Testis (tissue), 3 donors: ENCODE data around the gene ZNF236. TPM values are rescaled to one million over a fixed set of nuclear protein-coding genes. Genes with fewer than 3 reads are reported as not detected.

Experiments used
- DNase-seq: peaks from one replicate; pipeline ENCODE4 v3.0.0-alpha.2; 2019
- H3K27ac ChIP-seq, 2 donors: fragments of 200-600 bp; sonication (generic); one replicate each; pipeline ENCODE4 v1.5.1; 2019
- H3K27me3 ChIP-seq: fragments of 200-600 bp; sonication (generic); one replicate; pipeline ENCODE4 v1.5.1; 2019
- H3K36me3 ChIP-seq: fragments of 200-600 bp; sonication (generic); one replicate; pipeline ENCODE4 v1.5.1; 2017; ENCODE audit warnings: low read depth; ENCODE audit errors: missing control alignments
- H3K4me1 ChIP-seq: fragments of 200-600 bp; sonication (generic); one replicate; pipeline ENCODE4 v1.5.1; 2019
- H3K4me3 ChIP-seq, 2 donors: fragments of 200-600 bp; sonication (generic); one replicate each; pipeline ENCODE4 v1.5.1; 2017 to 2019
- H3K9me3 ChIP-seq: fragments of 200-600 bp; sonication (generic); one replicate; pipeline ENCODE4 v1.5.1; 2017
- CTCF ChIP-seq, 3 experiments: fragments of 450-650 bp in 2 of 3; fragments of 200-600 bp in 1 of 3; sonication (generic) in 1 of 3; IDR thresholded peaks; one replicate each; pipeline ENCODE4 v1.5.1; 2016 to 2019; ENCODE audit warnings: antibody characterized with exemption in 3 of 3, mild to moderate bottlenecking in 2 of 3, moderate library complexity in 1 of 3
- POLR2A ChIP-seq: fragments of 450-650 bp; IDR thresholded peaks from one replicate; pipeline ENCODE4 v1.6.1; 2017; ENCODE audit warnings: antibody characterized with exemption, mild to moderate bottlenecking, moderate library complexity
- WGBS, 2 donors: methylation state at CpG; one replicate each; pipeline ENCODE4 v1.1.5; 2018; 5-methylcytosine and 5-hydroxymethylcytosine counted together
- intact Hi-C: fragments of 100-400 bp; cut with DNase I; formaldehyde crosslinking; loops from one replicate; pipeline ENCODE4 v1.15.1; 2023; ENCODE audit warnings: low total_unique reads
- polyA plus RNA-seq: library from polyadenylated mRNA; stranded (reverse); fragments of 350-450 nt; fragmentation: Illumina TruSeq; extraction: RNeasy Lipid Tissue Mini Kit (QIAGEN cat#74804); gene quantifications from one replicate; pipeline ENCODE4 v1.2.3, GENCODE V29; 2014; ENCODE audit warnings: low read depth, low replicate concordance; ENCODE audit not compliant: insufficient read depth
- total RNA-seq, 2 donors: library from RNA; depleted of rRNA; stranded (reverse); fragments of >200 nt; gene quantifications; one replicate each; pipeline ENCODE4 v1.2.3, GENCODE V29; 2016

The ZNF236 gene
- total and polyA plus RNA-seq, 3 donors from 2014 or later, result 19.5 to 58.2 (median 53.9) TPM

- Histone ChIP-seq H3K4me1 (no peaks in the 10 kb centered on the region), H3K4me3 (no peak overlapping the region), H3K9me3 (no peaks in the 10 kb centered on the region), H3K36me3 (no peaks in the 10 kb centered on the region), H3K27me3 (no peaks in the 10 kb centered on the region), H3K27ac (no peak overlapping the region)
- intact Hi-C loops, result no loop called here
- no peak for TF ChIP-seq POLR2A
- no peak for TF ChIP-seq CTCF (IDR thresholded peaks at IDR 0.05)
- no peak for DNase-seq
- 93 to 94% methylated on average over 4 of the region's 4 CpGs for WGBS, 2 donors
These were observed 83.5 kb downstream of the ZNF236 start for GRCh38 chr18:76905821-76906220.

- intact Hi-C loops, result no loop called here
- Histone ChIP-seq H3K27me3 (no peaks in the 10 kb centered on the region), H3K4me3 (no peak overlapping the region), H3K9me3 (no peaks in the 10 kb centered on the region), H3K27ac (no peak overlapping the region), H3K4me1 (no peaks in the 10 kb centered on the region), H3K36me3 (no peaks in the 10 kb centered on the region)
- DNase-seq, result no peak
- no peak for TF ChIP-seq CTCF (IDR thresholded peaks at IDR 0.05)
- WGBS, 2 donors, result 95 to 98% methylated on average over 10 of the region's 10 CpGs
These were observed 85.9 kb downstream of the ZNF236 start for GRCh38 chr18:76908277-76908676.

GRCh38 chr18:76909439-76909838 is 87.1 kb downstream of the ZNF236 start:
- no peak overlapping the region for H3K4me3 ChIP-seq
- DNase-seq, result no peak
- intact Hi-C loops, result no loop called here
- H3K9me3 ChIP-seq, result no peaks in the 10 kb centered on the region
- no peaks in the 10 kb centered on the region for H3K4me1 ChIP-seq
- H3K27ac ChIP-seq, result no peak overlapping the region
- WGBS, 2 donors, result 87 to 91% methylated on average over 4 of the region's 4 CpGs
- H3K36me3 ChIP-seq, result no peaks in the 10 kb centered on the region
- H3K27me3 ChIP-seq, result no peaks in the 10 kb centered on the region
- TF ChIP-seq CTCF (IDR thresholded peaks at IDR 0.05), result no peak
- TF ChIP-seq POLR2A, result no peak

GRCh38 chr18:76911440-76911839 is 89.1 kb downstream of the ZNF236 start:
- DNase-seq, result no peak
- 88 to 91% methylated on average over 7 of the region's 7 CpGs for WGBS, 2 donors
- H3K4me3 ChIP-seq, result no peak overlapping the region
- H3K27me3 ChIP-seq, result no peaks in the 10 kb centered on the region
- no peak for TF ChIP-seq POLR2A
- TF ChIP-seq CTCF (IDR thresholded peaks at IDR 0.05), result no peak
- no peaks in the 10 kb centered on the region for H3K4me1 ChIP-seq
- no peak overlapping the region for H3K27ac ChIP-seq
- H3K9me3 ChIP-seq, result no peaks in the 10 kb centered on the region
- H3K36me3 ChIP-seq, result peaks cover 5% of the 10 kb centered on the region
- intact Hi-C loops, result no loop called here

- DNase-seq, result no peak
- TF ChIP-seq CTCF (IDR thresholded peaks at IDR 0.05) (no peak), POLR2A (no peak)
- Histone ChIP-seq H3K27ac (no peak overlapping the region), H3K27me3 (no peaks in the 10 kb centered on the region), H3K36me3 (peaks cover 5% of the 10 kb centered on the region), H3K9me3 (no peaks in the 10 kb centered on the region), H3K4me1 (no peaks in the 10 kb centered on the region), H3K4me3 (no peak overlapping the region)
- intact Hi-C loops, result no loop called here
- WGBS, 2 donors, result 94 to 95% methylated on average over 7 of the region's 7 CpGs
These were observed 91.2 kb downstream of the ZNF236 start for GRCh38 chr18:76913583-76913982.
